HepG2 (cell line): ENCODE measurements around the gene EGF.

Experiments
- CREB1 ChIP-seq, 2 experiments: fragments of 450-650 bp in 1 of 2; IDR thresholded peaks; 2 replicates each; pipeline ENCODE4 v1.6.1; 2016 to 2017; ENCODE audit warnings: control low read depth in 1 of 2, mild to moderate bottlenecking in 1 of 2, missing compliant biosample characterization in 1 of 2, missing genetic modification characterization in 1 of 2
- MAFK ChIP-seq, 2 experiments: IDR thresholded peaks in 1 of 2; conservative IDR thresholded peaks in 1 of 2; 2 replicates each; pipeline ENCODE4 v1.6.1; 2011; ENCODE audit warnings: improper control_type of control experiment in 2 of 2, low read length in 2 of 2
- ZMYM3 ChIP-seq: sonication (generic); formaldehyde crosslinking; IDR thresholded peaks from 2 replicates; pipeline ENCODE4 v1.5.1; 2020; ENCODE audit warnings: mild to moderate bottlenecking, missing genetic modification reagents
- ZNF274 ChIP-seq: sonication (generic); formaldehyde crosslinking; IDR thresholded peaks from 2 replicates; pipeline ENCODE4 v1.5.1; 2020; ENCODE audit warnings: mild to moderate bottlenecking, missing genetic modification reagents

- TF ChIP-seq CREB1 (IDR thresholded peaks at IDR 0.05), result no peak
- TF ChIP-seq CREB1 (CRISPR knock-in tag; IDR thresholded peaks at IDR 0.05), result no peak
- TF ChIP-seq ZMYM3 (CRISPR knock-in tag), result no peak
- no peak for TF ChIP-seq MAFK (conservative IDR thresholded peaks at IDR 0.05 in 1 of 2, IDR thresholded peaks at IDR 0.05 in 1 of 2; ENCODE audit: low read length in 2 of 2)
- no peak for TF ChIP-seq ZNF274 (CRISPR knock-in tag)
These were observed 89.6 kb downstream of the EGF start for GRCh38 chr4:110002326-110002725.
